T-helper 2 cell treated with Interferon-gamma antibody and Interleukin-4, amounts not matched to agents 5 μg/mL and 100 μg/mL, for 36 hours (primary cell): ENCODE measurements around the gene SRRM3.
"Not testable (repeated sequence)": the region's sequence is repeated elsewhere in the genome, so short reads cannot be mapped to it uniquely, and the experiment has no call there.

ENCODE experiments used
- DNase-seq: peaks from one replicate; pipeline ENCODE4 v3.0.0; 2021; ENCODE audit warnings: low spot score
- H3K27ac Mint-ChIP-seq: one replicate; pipeline ENCODE4 v1.8.0; 2021; ENCODE audit warnings: mild to moderate bottlenecking, mixed read lengths
- H3K27me3 Mint-ChIP-seq: one replicate; pipeline ENCODE4 v1.8.0; 2021; ENCODE audit warnings: low read depth, mixed read lengths
- H3K36me3 Mint-ChIP-seq: one replicate; pipeline ENCODE4 v1.8.0; 2021; ENCODE audit warnings: low read depth, mixed read lengths
- H3K4me1 Mint-ChIP-seq: one replicate; pipeline ENCODE4 v1.8.0; 2021; ENCODE audit warnings: low read depth, mixed read lengths
- H3K4me3 Mint-ChIP-seq: one replicate; pipeline ENCODE4 v1.8.0; 2022; ENCODE audit warnings: mild to moderate bottlenecking, moderate library complexity, mixed read lengths
- H3K9me3 Mint-ChIP-seq: one replicate; pipeline ENCODE4 v1.8.0; 2021; ENCODE audit warnings: mixed read lengths

SRRM3 gene

GRCh38 chr7:76272851-76273497 is 71.3 kb downstream of the SRRM3 start:
- peak overlapping the region; percentile 71 for H3K27ac Mint-ChIP-seq

GRCh38 chr7:76273503-76273902 is 71.8 kb downstream of the SRRM3 start:
- no peak for DNase-seq
- peaks cover 10% of the 10 kb centered on the region for H3K4me1 Mint-ChIP-seq
- peaks cover 30% of the 10 kb centered on the region for H3K27me3 Mint-ChIP-seq
- peak overlapping the region; percentile 36 for H3K4me3 Mint-ChIP-seq
- no peaks in the 10 kb centered on the region for H3K9me3 Mint-ChIP-seq
- no peaks in the 10 kb centered on the region for H3K36me3 Mint-ChIP-seq
- peak overlapping the region; percentile 71 for H3K27ac Mint-ChIP-seq

More at GRCh38 chr7:76272851-76273497, 71.3 kb downstream of the SRRM3 start:
- Mint-ChIP-seq H3K4me3 (peak overlapping the region; percentile 58), H3K4me1 (peaks cover 10% of the 10 kb centered on the region), H3K9me3 (no peaks in the 10 kb centered on the region), H3K36me3 (no peaks in the 10 kb centered on the region), H3K27me3 (peaks cover 30% of the 10 kb centered on the region)
- no peak for DNase-seq

- Mint-ChIP-seq H3K27ac (no peak overlapping the region), H3K27me3 (peaks cover 44% of the 10 kb centered on the region), H3K4me3 (no peak overlapping the region), H3K9me3 (no peaks in the 10 kb centered on the region), H3K4me1 (peaks cover 15% of the 10 kb centered on the region), H3K36me3 (no peaks in the 10 kb centered on the region)
- DNase-seq = no peak
Observed at GRCh38 chr7:76278540-76278939, 76.8 kb downstream of the SRRM3 start.

- no peak for DNase-seq
- Mint-ChIP-seq H3K27me3 (peaks cover 58% of the 10 kb centered on the region), H3K4me3 (no peak overlapping the region), H3K36me3 (peaks cover 2% of the 10 kb centered on the region), H3K4me1 (peaks cover 14% of the 10 kb centered on the region), H3K27ac (no peak overlapping the region), H3K9me3 (no peaks in the 10 kb centered on the region)
Observed at GRCh38 chr7:76280408-76280807, 78.7 kb downstream of the SRRM3 start.

GRCh38 chr7:76281006-76281705 is 79.5 kb downstream of the SRRM3 start:
- Mint-ChIP-seq H3K27me3 (peaks cover 58% of the 10 kb centered on the region), H3K36me3 (peaks cover 2% of the 10 kb centered on the region), H3K27ac (no peak overlapping the region), H3K4me1 (peaks cover 14% of the 10 kb centered on the region), H3K4me3 (peak overlapping the region; percentile 62), H3K9me3 (no peaks in the 10 kb centered on the region)
- DNase-seq = no peak

- Mint-ChIP-seq H3K4me1 (peaks cover 14% of the 10 kb centered on the region), H3K36me3 (peaks cover 2% of the 10 kb centered on the region), H3K27me3 (peaks cover 57% of the 10 kb centered on the region), H3K4me3 (peak overlapping the region; percentile 75), H3K27ac (peak overlapping the region; percentile 10), H3K9me3 (no peaks in the 10 kb centered on the region)
- DNase-seq = no peak
Observed at GRCh38 chr7:76281706-76282343, 80.1 kb downstream of the SRRM3 start.

- H3K27me3 Mint-ChIP-seq = peaks cover 54% of the 10 kb centered on the region
- H3K4me3 Mint-ChIP-seq = peak overlapping the region; percentile 75
- H3K4me1 Mint-ChIP-seq = peaks cover 14% of the 10 kb centered on the region
- H3K9me3 Mint-ChIP-seq = no peaks in the 10 kb centered on the region
- DNase-seq = no peak
- H3K27ac Mint-ChIP-seq = peak overlapping the region; percentile 10
- H3K36me3 Mint-ChIP-seq = peaks cover 2% of the 10 kb centered on the region
Observed at GRCh38 chr7:76282344-76283253, 80.9 kb downstream of the SRRM3 start.

- H3K27me3 Mint-ChIP-seq = peaks cover 46% of the 10 kb centered on the region
- peak overlapping the region; percentile 65 for H3K4me3 Mint-ChIP-seq
- peaks cover 14% of the 10 kb centered on the region for H3K4me1 Mint-ChIP-seq
- H3K36me3 Mint-ChIP-seq = peaks cover 2% of the 10 kb centered on the region
- H3K27ac Mint-ChIP-seq = no peak overlapping the region
- no peaks in the 10 kb centered on the region for H3K9me3 Mint-ChIP-seq
- DNase-seq = no peak
Observed at GRCh38 chr7:76283254-76284159, 81.8 kb downstream of the SRRM3 start.

GRCh38 chr7:76285604-76286374 is 84.1 kb downstream of the SRRM3 start:
- Mint-ChIP-seq H3K4me3 (no peak overlapping the region), H3K27me3 (peaks cover 27% of the 10 kb centered on the region), H3K4me1 (peaks cover 13% of the 10 kb centered on the region), H3K36me3 (peaks cover 2% of the 10 kb centered on the region), H3K27ac (no peak overlapping the region), H3K9me3 (no peaks in the 10 kb centered on the region)
- no peak for DNase-seq

- DNase-seq = no peak
- Mint-ChIP-seq H3K4me3 (no peak overlapping the region), H3K27me3 (peaks cover 21% of the 10 kb centered on the region), H3K4me1 (peaks cover 13% of the 10 kb centered on the region), H3K27ac (no peak overlapping the region), H3K9me3 (no peaks in the 10 kb centered on the region), H3K36me3 (peaks cover 2% of the 10 kb centered on the region)
Observed at GRCh38 chr7:76286842-76287403, 85.2 kb downstream of the SRRM3 start.

GRCh38 chr7:76290847-76291350 is 89.2 kb downstream of the SRRM3 start:
- not testable (repeated sequence) for H3K27me3 Mint-ChIP-seq, DNase-seq, H3K4me1 Mint-ChIP-seq, H3K4me3 Mint-ChIP-seq, H3K9me3 Mint-ChIP-seq, H3K36me3 Mint-ChIP-seq, H3K27ac Mint-ChIP-seq
